Epithelial cell of umbilical artery (primary cell): ENCODE measurements around the gene COPS9. TPM values are rescaled to one million over a fixed set of nuclear protein-coding genes. Genes with fewer than 3 reads are reported as not detected.

ENCODE experiments used
- total RNA-seq: library from RNA; depleted of rRNA; stranded (reverse); fragments of >200 nt; gene quantifications from 2 replicates; pipeline ENCODE4 v1.2.3, GENCODE V29; 2014

COPS9 gene
- total RNA-seq, result 141 and 159 TPM in 2 replicates

GRCh38 chr2:240136013-240136670, at the start of gene COPS9:
COPS9 (minus strand) TSS chr2:240136305; CDS start chr2:240136284, 21 bp downstream.

DNA sequence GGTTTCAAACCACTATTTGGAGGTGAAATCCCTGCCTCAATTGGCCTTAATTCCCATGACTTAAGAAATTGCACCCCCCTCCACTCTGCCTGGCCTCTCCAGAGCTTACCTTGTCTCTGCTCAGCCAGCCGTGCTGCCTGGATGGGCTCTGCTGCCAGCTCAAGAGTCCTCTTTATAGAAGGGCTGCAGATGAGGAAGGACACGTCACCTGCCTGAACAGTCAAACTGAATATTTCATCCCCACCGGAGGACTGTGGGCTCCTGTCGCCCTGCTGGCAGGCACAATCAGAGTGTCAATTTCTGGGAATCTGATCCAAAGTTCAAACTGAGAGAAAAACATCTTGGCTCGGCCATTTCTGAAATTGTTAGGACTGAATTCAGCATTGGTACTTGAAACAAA, 4.4 kb upstream of the COPS9 start, which contains the start of gene OTOS:
OTOS (minus strand) TSS at position 148 of the 400 bp plus-strand sequence. CDS start 332 bp downstream, outside the sequence.

Other genes with a start within 250 kb of the COPS9 start
- gene NDUFA10, start 111.0 kb downstream of the COPS9 start, total RNA-seq, result 108 and 135 TPM in 2 replicates
- gene OR6B2, start 105.9 kb downstream of the COPS9 start, total RNA-seq, result not detected in 2 replicates
- gene OR6B3, start 82.8 kb downstream of the COPS9 start, total RNA-seq, result not detected in 2 replicates
- gene OTOS, start 4.4 kb upstream of the COPS9 start, total RNA-seq, result not detected in 2 replicates